Fibroblast of lung (primary cell): ENCODE measurements around the gene ARHGAP6. TPM values are rescaled to one million over a fixed set of nuclear protein-coding genes. Genes with fewer than 3 reads are reported as not detected.
A peak's percentile ranks its signal among the peaks of the same experiment; 100 is the strongest.

Experiments
- DNase-seq, 2 donors: peaks; one replicate each; pipeline versions ENCODE4 v3.0.0 to v3.0.0-alpha.2; 2010; ENCODE audit warnings: low read depth in 2 of 2
- H2AFZ ChIP-seq: 2 replicates; pipeline ENCODE4 v1.5.1; 2012; ENCODE audit warnings: low read length, control low read depth, inconsistent platforms
- H3K27ac ChIP-seq: 2 replicates; pipeline ENCODE4 v1.5.1; 2011; ENCODE audit warnings: low read length, control low read depth; ENCODE audit not compliant: insufficient read depth
- H3K27me3 ChIP-seq: 2 replicates; pipeline ENCODE4 v1.5.1; 2011; ENCODE audit warnings: mild to moderate bottlenecking, low read length; ENCODE audit not compliant: control insufficient read depth, insufficient read depth
- H3K36me3 ChIP-seq: 2 replicates; pipeline ENCODE4 v1.5.1; 2011; ENCODE audit warnings: low read length; ENCODE audit not compliant: control insufficient read depth, insufficient read depth
- H3K4me1 ChIP-seq: 2 replicates; pipeline ENCODE4 v1.5.1; 2011; ENCODE audit warnings: low read length; ENCODE audit not compliant: control insufficient read depth, insufficient read depth; ENCODE audit errors: extremely low read depth
- H3K4me2 ChIP-seq: 2 replicates; pipeline ENCODE4 v1.5.1; 2011; ENCODE audit warnings: low read length, control low read depth; ENCODE audit not compliant: insufficient read depth; ENCODE audit errors: extremely low read depth
- H3K4me3 ChIP-seq, 4 experiments: fragments of 200-600 bp in 1 of 4; sonication (generic) in 1 of 4; replicated peaks in 1 of 4; 2 replicates each; pipeline ENCODE4 v1.5.1; 2011 to 2016; ENCODE audit warnings: low read length in 4 of 4, low read depth in 3 of 4, mild to moderate bottlenecking in 3 of 4, control low read depth in 2 of 4, inconsistent platforms in 1 of 4, mixed read lengths in 1 of 4; ENCODE audit not compliant: insufficient read depth in 1 of 4; ENCODE audit errors: control extremely low read depth in 1 of 4
- H3K79me2 ChIP-seq: 2 replicates; pipeline ENCODE4 v1.5.1; 2012; ENCODE audit warnings: mild to moderate bottlenecking, low read length, inconsistent platforms; ENCODE audit not compliant: control insufficient read depth, insufficient read depth
- H3K9ac ChIP-seq: 2 replicates; pipeline ENCODE4 v1.5.1; 2011; ENCODE audit warnings: mild to moderate bottlenecking, low read length, control low read depth; ENCODE audit not compliant: insufficient read depth
- H3K9me3 ChIP-seq: 2 replicates; pipeline ENCODE4 v1.5.1; 2012; ENCODE audit warnings: low read depth, low read length; ENCODE audit not compliant: control insufficient read depth, insufficient read depth
- H4K20me1 ChIP-seq: 2 replicates; pipeline ENCODE4 v1.5.1; 2011; ENCODE audit warnings: low read length; ENCODE audit not compliant: control insufficient read depth, insufficient read depth; ENCODE audit errors: extremely low read depth
- EZH2 ChIP-seq: IDR thresholded peaks from 2 replicates; pipeline ENCODE4 v1.5.1; 2012; ENCODE audit warnings: low read length, control low read depth, mild to moderate bottlenecking; ENCODE audit errors: missing control alignments
- polyA plus RNA-seq, 2 donors: library from polyadenylated mRNA; depleted of rRNA in 1 of 2; stranded (reverse) in 1 of 2; unstranded in 1 of 2; fragments of >200 nt; gene quantifications; 2 replicates each; pipeline ENCODE4 v1.2.1, GENCODE V29; 2011 to 2012; ENCODE audit warnings: missing spikeins in 1 of 2
- total RNA-seq: library from RNA; depleted of rRNA; stranded (reverse); fragments of >200 nt; gene quantifications from 2 replicates; pipeline ENCODE4 v1.2.1, GENCODE V29; 2014
- TF ChIP-seq, protein P1 (sequence below), 2 donors: IDR thresholded peaks in 1 of 2; conservative IDR thresholded peaks in 1 of 2; 1 replicate in 1 of 2; 2 replicates in 1 of 2; pipeline ENCODE4 v1.5.1; 2011 to 2012; ENCODE audit warnings: low read length in 2 of 2, control low read depth in 1 of 2, inconsistent platforms in 1 of 2, low read depth in 1 of 2, mild to moderate bottlenecking in 1 of 2

Gene ARHGAP6
- total and polyA plus RNA-seq, 2 donors (not counting 1 experiment from before 2014, with no cell fraction given): 5.9 to 11.7 TPM

DNA sequence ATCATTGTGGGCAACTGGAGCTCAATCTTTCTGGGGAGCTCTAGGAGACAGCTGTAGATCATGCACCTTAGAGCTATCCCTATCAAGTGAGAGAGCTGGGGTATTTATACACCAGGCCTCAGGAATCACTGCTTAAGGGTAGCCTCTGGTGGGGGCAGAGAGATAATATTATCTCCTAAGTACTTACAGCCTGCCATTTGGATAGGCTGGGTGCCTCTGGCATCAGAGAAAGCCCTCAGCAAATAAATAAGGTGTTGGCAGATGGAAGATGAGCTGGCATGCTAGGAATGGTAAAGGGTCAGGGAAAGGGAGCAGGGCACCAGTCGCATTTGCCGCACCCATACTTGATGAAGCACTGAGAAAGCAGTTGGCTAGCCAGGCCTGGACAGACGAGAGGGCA is 478.7 kb downstream of the ARHGAP6 start:
- DNase-seq: no peak

DNA sequence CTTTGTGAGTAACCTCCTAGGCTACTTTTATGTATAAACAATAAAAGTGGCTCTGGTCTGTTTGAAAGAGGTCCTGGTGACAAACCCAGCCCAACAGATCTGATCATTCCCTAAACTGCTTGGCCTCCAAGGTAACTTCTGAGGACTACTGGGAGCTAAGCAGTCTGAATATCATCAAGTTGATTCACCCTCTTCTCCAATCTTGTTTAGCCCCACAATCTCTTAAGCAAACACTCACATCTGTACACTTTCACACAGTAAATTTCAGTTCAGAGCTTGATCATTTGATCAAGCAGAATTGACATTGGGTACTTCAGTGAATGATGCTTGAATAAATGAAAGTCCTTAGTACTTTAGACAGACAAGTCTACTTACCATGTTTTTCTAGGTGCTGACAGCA is 479.9 kb downstream of the ARHGAP6 start:
- Histone ChIP-seq H4K20me1 (no peaks in the 10 kb centered on the region), H3K4me3 (no peak overlapping the region), H3K9me3 (no peaks in the 10 kb centered on the region), H3K27me3 (no peaks in the 10 kb centered on the region), H3K9ac (no peak overlapping the region), H3K4me2 (no peak overlapping the region), H3K4me1 (no peaks in the 10 kb centered on the region), H2AFZ (no peak overlapping the region), H3K36me3 (no peaks in the 10 kb centered on the region), H3K79me2 (no peaks in the 10 kb centered on the region), H3K27ac (no peak overlapping the region)
- TF ChIP-seq, protein P1, sequence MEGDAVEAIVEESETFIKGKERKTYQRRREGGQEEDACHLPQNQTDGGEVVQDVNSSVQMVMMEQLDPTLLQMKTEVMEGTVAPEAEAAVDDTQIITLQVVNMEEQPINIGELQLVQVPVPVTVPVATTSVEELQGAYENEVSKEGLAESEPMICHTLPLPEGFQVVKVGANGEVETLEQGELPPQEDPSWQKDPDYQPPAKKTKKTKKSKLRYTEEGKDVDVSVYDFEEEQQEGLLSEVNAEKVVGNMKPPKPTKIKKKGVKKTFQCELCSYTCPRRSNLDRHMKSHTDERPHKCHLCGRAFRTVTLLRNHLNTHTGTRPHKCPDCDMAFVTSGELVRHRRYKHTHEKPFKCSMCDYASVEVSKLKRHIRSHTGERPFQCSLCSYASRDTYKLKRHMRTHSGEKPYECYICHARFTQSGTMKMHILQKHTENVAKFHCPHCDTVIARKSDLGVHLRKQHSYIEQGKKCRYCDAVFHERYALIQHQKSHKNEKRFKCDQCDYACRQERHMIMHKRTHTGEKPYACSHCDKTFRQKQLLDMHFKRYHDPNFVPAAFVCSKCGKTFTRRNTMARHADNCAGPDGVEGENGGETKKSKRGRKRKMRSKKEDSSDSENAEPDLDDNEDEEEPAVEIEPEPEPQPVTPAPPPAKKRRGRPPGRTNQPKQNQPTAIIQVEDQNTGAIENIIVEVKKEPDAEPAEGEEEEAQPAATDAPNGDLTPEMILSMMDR (conservative IDR thresholded peaks at IDR 0.05 in 1 of 2, IDR thresholded peaks at IDR 0.05 in 1 of 2; ENCODE audit: low read depth in 1 of 2, low read length in 2 of 2): no peak
- no peak for DNase-seq

More for the DNA sequence above, 478.7 kb downstream of the ARHGAP6 start:
- Histone ChIP-seq H4K20me1 (no peaks in the 10 kb centered on the region), H3K4me2 (no peak overlapping the region), H3K9ac (no peak overlapping the region), H3K79me2 (no peaks in the 10 kb centered on the region), H3K4me1 (no peaks in the 10 kb centered on the region), H3K9me3 (no peaks in the 10 kb centered on the region), H3K36me3 (no peaks in the 10 kb centered on the region), H3K4me3 (no peak overlapping the region), H3K27ac (no peak overlapping the region), H2AFZ (no peak overlapping the region), H3K27me3 (no peaks in the 10 kb centered on the region)
- TF ChIP-seq EZH2: no peak
- TF ChIP-seq, protein P1 (conservative IDR thresholded peaks at IDR 0.05 in 1 of 2, IDR thresholded peaks at IDR 0.05 in 1 of 2; ENCODE audit: low read depth in 1 of 2, low read length in 2 of 2): no peak

DNA sequence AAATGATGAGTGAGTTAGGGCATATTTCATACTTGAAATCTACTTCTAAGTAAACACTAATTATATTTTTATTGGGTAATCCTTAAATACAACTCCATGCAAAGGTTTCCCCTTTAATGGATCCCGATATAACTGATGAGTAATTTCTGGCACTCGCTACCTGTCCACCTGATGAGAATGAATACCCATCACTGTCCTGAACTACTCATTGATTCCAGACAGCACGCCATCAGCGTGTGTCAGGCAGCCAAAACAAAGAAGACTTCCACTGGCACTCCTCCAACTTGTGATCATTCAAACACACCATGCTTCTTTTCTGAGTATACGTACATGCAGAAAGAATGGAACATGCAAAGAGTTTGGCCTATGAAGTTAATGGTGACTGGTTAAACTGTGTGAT is 485.1 kb downstream of the ARHGAP6 start:
- Histone ChIP-seq H3K27ac (no peak overlapping the region), H3K79me2 (no peaks in the 10 kb centered on the region), H3K4me3 (no peak overlapping the region), H3K36me3 (no peaks in the 10 kb centered on the region), H4K20me1 (no peaks in the 10 kb centered on the region), H3K9ac (no peak overlapping the region), H3K9me3 (no peaks in the 10 kb centered on the region), H3K4me1 (no peaks in the 10 kb centered on the region), H3K27me3 (no peaks in the 10 kb centered on the region), H3K4me2 (no peak overlapping the region), H2AFZ (no peak overlapping the region)
- DNase-seq: peak; percentile 13 to 14
- TF ChIP-seq, protein P1 (conservative IDR thresholded peaks at IDR 0.05 in 1 of 2, IDR thresholded peaks at IDR 0.05 in 1 of 2; ENCODE audit: low read depth in 1 of 2, low read length in 2 of 2): no peak
- no peak for TF ChIP-seq EZH2
